ENCODE results near the gene CELF1.

CELF1 gene

GRCh38 chr11:47437746-47438418, 115.0 kb downstream of the CELF1 start:
- no peak overlapping the region for H3K27ac ChIP-seq

GRCh38 chr11:47437218-47437745, 115.7 kb downstream of the CELF1 start:
- TF ChIP-seq ZFX (IDR thresholded peaks at IDR 0.05; ENCODE audit: borderline replicate concordance): no peak
- TF ChIP-seq, protein P1, sequence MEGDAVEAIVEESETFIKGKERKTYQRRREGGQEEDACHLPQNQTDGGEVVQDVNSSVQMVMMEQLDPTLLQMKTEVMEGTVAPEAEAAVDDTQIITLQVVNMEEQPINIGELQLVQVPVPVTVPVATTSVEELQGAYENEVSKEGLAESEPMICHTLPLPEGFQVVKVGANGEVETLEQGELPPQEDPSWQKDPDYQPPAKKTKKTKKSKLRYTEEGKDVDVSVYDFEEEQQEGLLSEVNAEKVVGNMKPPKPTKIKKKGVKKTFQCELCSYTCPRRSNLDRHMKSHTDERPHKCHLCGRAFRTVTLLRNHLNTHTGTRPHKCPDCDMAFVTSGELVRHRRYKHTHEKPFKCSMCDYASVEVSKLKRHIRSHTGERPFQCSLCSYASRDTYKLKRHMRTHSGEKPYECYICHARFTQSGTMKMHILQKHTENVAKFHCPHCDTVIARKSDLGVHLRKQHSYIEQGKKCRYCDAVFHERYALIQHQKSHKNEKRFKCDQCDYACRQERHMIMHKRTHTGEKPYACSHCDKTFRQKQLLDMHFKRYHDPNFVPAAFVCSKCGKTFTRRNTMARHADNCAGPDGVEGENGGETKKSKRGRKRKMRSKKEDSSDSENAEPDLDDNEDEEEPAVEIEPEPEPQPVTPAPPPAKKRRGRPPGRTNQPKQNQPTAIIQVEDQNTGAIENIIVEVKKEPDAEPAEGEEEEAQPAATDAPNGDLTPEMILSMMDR (IDR thresholded peaks at IDR 0.05): no peak
- H3K27ac ChIP-seq: no peak overlapping the region

More at GRCh38 chr11:47437746-47438418, 115.0 kb downstream of the CELF1 start:
- TF ChIP-seq ZFX (IDR thresholded peaks at IDR 0.05; ENCODE audit: borderline replicate concordance): no peak
- TF ChIP-seq, protein P1 (IDR thresholded peaks at IDR 0.05): no peak

GRCh38 chr11:47436726-47437125, 116.2 kb downstream of the CELF1 start:
- TF ChIP-seq, protein P1 (IDR thresholded peaks at IDR 0.05): no peak
- TF ChIP-seq ZFX (IDR thresholded peaks at IDR 0.05; ENCODE audit: borderline replicate concordance): no peak
- no peak overlapping the region for H3K27ac ChIP-seq

- TF ChIP-seq, protein P1 (IDR thresholded peaks at IDR 0.05): no peak
- TF ChIP-seq ZFX (IDR thresholded peaks at IDR 0.05; ENCODE audit: borderline replicate concordance): no peak
- no peak overlapping the region for H3K27ac ChIP-seq
Measured at GRCh38 chr11:47435687-47436086, 117.2 kb downstream of the CELF1 start.

- TF ChIP-seq, protein P1 (IDR thresholded peaks at IDR 0.05): no peak
- TF ChIP-seq ZFX (IDR thresholded peaks at IDR 0.05; ENCODE audit: borderline replicate concordance): no peak
- H3K27ac ChIP-seq: no peak overlapping the region
Measured at GRCh38 chr11:47434011-47434786, 118.7 kb downstream of the CELF1 start.

- no peak overlapping the region for H3K27ac ChIP-seq
- TF ChIP-seq, protein P1 (IDR thresholded peaks at IDR 0.05): no peak
- no peak for TF ChIP-seq ZFX (IDR thresholded peaks at IDR 0.05; ENCODE audit: borderline replicate concordance)
Measured at GRCh38 chr11:47433157-47433556, 119.8 kb downstream of the CELF1 start.

Data from 22Rv1 (cell line).